A549 (cell line): ENCODE results near the gene ITM2B. TPM values are rescaled to one million over a fixed set of nuclear protein-coding genes. Genes with fewer than 3 reads are reported as not detected.

ENCODE experiments used
- ATAC-seq, 2 experiments: fragments of 200-7000 bp in 1 of 2; fragments of >200 bp in 1 of 2; cut with Nextera tagmentation in 1 of 2; cut with Tn5 transposase in 1 of 2; 3 replicates each; pipeline versions ENCODE4 v1.8.0 to v1.9.1; 2018 to 2020; ENCODE audit warnings: mild to moderate bottlenecking in 1 of 2, moderate library complexity in 1 of 2
- CTCF ChIA-PET: fragments of 300-600 bp; sonication (Branson Sonifier 250); formaldehyde crosslinking; extraction: SDS; loops from one replicate; lab custom pipeline; 2021; ENCODE audit warnings: antibody characterized with exemption, inconsistent platforms; lab: Yijun Ruan, JAX
- POLR2A ChIA-PET: fragments of 350-600 bp; formaldehyde crosslinking; extraction: SDS; loops from one replicate; lab custom pipeline; 2021; ENCODE audit warnings: antibody characterized with exemption, inconsistent platforms; lab: Yijun Ruan, JAX
- DNase-seq, 2 experiments: peaks; one replicate each; pipeline versions ENCODE4 v3.0.0 to v3.0.0-alpha.2; 2011 to 2016; ENCODE audit warnings: low read depth in 1 of 2, low spot score in 1 of 2
- FAIRE-seq: peaks from 2 replicates; lab custom pipeline; 2011; peaks lifted over from hg19 to GRCh38; lab: Jason Lieb, UNC
- H3K27ac ChIP-seq, 2 experiments: fragments of >200 bp; sonication (Bioruptor Twin); formaldehyde crosslinking; 3 replicates each; pipeline ENCODE4 v1.5.1; 2016 to 2017
- H3K4me1 ChIP-seq: fragments of >200 bp; sonication (Bioruptor Twin); formaldehyde crosslinking; 3 replicates; pipeline ENCODE4 v1.6.1; 2016
- H3K4me2 ChIP-seq: fragments of >200 bp; sonication (Bioruptor Twin); formaldehyde crosslinking; 3 replicates; pipeline ENCODE4 v1.6.1; 2016
- H3K4me3 ChIP-seq: fragments of >200 bp; sonication (Bioruptor Twin); formaldehyde crosslinking; 3 replicates; pipeline ENCODE4 v1.5.1; 2016
- H3K9me3 ChIP-seq: fragments of >200 bp; sonication (Bioruptor Twin); formaldehyde crosslinking; 3 replicates; pipeline ENCODE4 v1.6.1; 2016
- ATOH8 ChIP-seq: fragments of 250-450 bp; sonication (Bioruptor Pico); IDR thresholded peaks from 2 replicates; pipeline ENCODE4 v1.5.0; 2020; ENCODE audit warnings: low read depth, mild to moderate bottlenecking, moderate library complexity
- BCL3 ChIP-seq: fragments of >200 bp; sonication (Bioruptor Twin); formaldehyde crosslinking; IDR thresholded peaks from 3 replicates; pipeline ENCODE4 v1.6.1; 2016
- CBX2 ChIP-seq: fragments of 200-600 bp; sonication (generic); IDR thresholded peaks from 2 replicates; pipeline ENCODE4 v1.6.1; 2016; ENCODE audit warnings: low read depth, mild to moderate bottlenecking, borderline replicate concordance
- ESRRA ChIP-seq: fragments of 150-350 bp; IDR thresholded peaks from 2 replicates; pipeline ENCODE4 v1.6.1; 2014; ENCODE audit warnings: mild to moderate bottlenecking, low read length, borderline replicate concordance
- FOSB ChIP-seq: fragments of 250-450 bp; sonication (Bioruptor Pico); IDR thresholded peaks from 2 replicates; pipeline ENCODE4 v1.5.0; 2020; ENCODE audit warnings: mild to moderate bottlenecking, moderate library complexity
- FOXS1 ChIP-seq: fragments of 250-450 bp; sonication (Bioruptor Pico); IDR thresholded peaks from 2 replicates; pipeline ENCODE4 v1.5.0; 2020; ENCODE audit warnings: mild to moderate bottlenecking, moderate library complexity
- HEYL ChIP-seq: fragments of 250-450 bp; sonication (Bioruptor Pico); IDR thresholded peaks from 2 replicates; pipeline ENCODE4 v1.8.0; 2021; ENCODE audit warnings: mild to moderate bottlenecking, moderate library complexity
- JUN ChIP-seq, 2 experiments: fragments of >200 bp; sonication (Bioruptor Twin); formaldehyde crosslinking; IDR thresholded peaks; 2 replicates in 1 of 2; 3 replicates in 1 of 2; pipeline ENCODE4 v1.6.1; 2016 to 2017
- KDM1A ChIP-seq: fragments of 200-600 bp; sonication (generic); IDR thresholded peaks from 2 replicates; pipeline ENCODE4 v1.6.1; 2016; ENCODE audit warnings: low read depth, mild to moderate bottlenecking
- MAFK ChIP-seq: fragments of 450-650 bp; IDR thresholded peaks from 2 replicates; pipeline ENCODE4 v1.6.1; 2014; ENCODE audit not compliant: partially characterized antibody
- MAX ChIP-seq: IDR thresholded peaks from 2 replicates; pipeline ENCODE4 v1.6.1; 2012
- MYC ChIP-seq: IDR thresholded peaks from 2 replicates; pipeline ENCODE4 v1.6.1; 2012; ENCODE audit warnings: mild to moderate bottlenecking, inconsistent platforms, low read length, improper control_type of control experiment, borderline replicate concordance
- NFE2L2 ChIP-seq: fragments of 150-350 bp; conservative IDR thresholded peaks from 2 replicates; pipeline ENCODE4 v1.6.1; 2014; ENCODE audit warnings: low read length
- NR3C1 ChIP-seq: fragments of >200 bp; sonication (Bioruptor Twin); formaldehyde crosslinking; IDR thresholded peaks from 3 replicates; pipeline ENCODE4 v1.6.1; 2017
- PHF8 ChIP-seq: fragments of 200-600 bp; sonication (generic); IDR thresholded peaks from 2 replicates; pipeline ENCODE4 v1.6.1; 2016; ENCODE audit warnings: low read depth, mild to moderate bottlenecking, antibody characterized with exemption, moderate library complexity, borderline replicate concordance
- POLR2A ChIP-seq: IDR thresholded peaks from 2 replicates; pipeline ENCODE4 v1.6.1; 2012; ENCODE audit warnings: mild to moderate bottlenecking, low read length
- POLR2AphosphoS2 ChIP-seq: conservative IDR thresholded peaks from 2 replicates; pipeline ENCODE4 v1.6.1; 2012; ENCODE audit warnings: low read length, improper control_type of control experiment, inconsistent platforms
- RAD21 ChIP-seq, 2 experiments: fragments of >200 bp in 1 of 2; sonication (Bioruptor Twin) in 1 of 2; formaldehyde crosslinking in 1 of 2; IDR thresholded peaks in 1 of 2; conservative IDR thresholded peaks in 1 of 2; 2 replicates in 1 of 2; 3 replicates in 1 of 2; pipeline ENCODE4 v1.6.1; 2012 to 2018; ENCODE audit warnings: inconsistent platforms in 1 of 2
- RARB ChIP-seq: fragments of 250-450 bp; sonication (Bioruptor Pico); IDR thresholded peaks from 2 replicates; pipeline ENCODE4 v1.8.0; 2021; ENCODE audit warnings: mild to moderate bottlenecking, moderate library complexity
- REST ChIP-seq: fragments of 200-600 bp; sonication (generic); IDR thresholded peaks from 2 replicates; pipeline ENCODE4 v1.6.1; 2016; ENCODE audit warnings: antibody characterized with exemption, mild to moderate bottlenecking, moderate library complexity
- TFCP2L1 ChIP-seq: fragments of 250-450 bp; sonication (Bioruptor Pico); IDR thresholded peaks from 2 replicates; pipeline ENCODE4 v1.5.0; 2021; ENCODE audit warnings: mild to moderate bottlenecking
- ZFP36 ChIP-seq: fragments of 450-650 bp; IDR thresholded peaks from 2 replicates; pipeline ENCODE4 v1.6.1; 2014; ENCODE audit warnings: borderline replicate concordance; ENCODE audit not compliant: partially characterized antibody
- WGBS: methylation state at CpG from one replicate; pipeline ENCODE4 v1.1.6; 2017; ENCODE audit errors: missing lambda C conversion rate; 5-methylcytosine and 5-hydroxymethylcytosine counted together
- polyA plus RNA-seq, 4 experiments: library from polyadenylated mRNA; depleted of rRNA in 3 of 4; stranded (reverse); fragments of >200 nt; fragmentation: RNase III in 1 of 4; extraction: RNeasy Plus Mini Kit Qiagen cat#74134 plus additional on column Dnase treatment in 1 of 4; gene quantifications; 2 replicates in 3 of 4; 3 replicates in 1 of 4; pipeline ENCODE4 v1.2.3, GENCODE V29; 2011 to 2017
- TF ChIP-seq, protein P1 (sequence below): fragments of 250-450 bp; sonication (Bioruptor Pico); IDR thresholded peaks from 2 replicates; pipeline ENCODE4 v1.5.0; 2021; ENCODE audit warnings: mild to moderate bottlenecking, moderate library complexity, borderline replicate concordance
- TF ChIP-seq, protein P2 (sequence below): IDR thresholded peaks from 2 replicates; pipeline ENCODE4 v1.6.1; 2012
- TF ChIP-seq, protein P3 (sequence below): fragments of 450-650 bp; IDR thresholded peaks from 2 replicates; pipeline ENCODE4 v1.6.1; 2014; ENCODE audit warnings: antibody characterized with exemption

ITM2B gene
- polyA plus RNA-seq, 2 of the 4 experiments (the other 2 are of a cell fraction) = 116 to 226 TPM

- Histone ChIP-seq H3K4me2 (peak overlapping the region; percentile 77), H3K4me3 (peak overlapping the region; percentile 83), H3K4me1 (peaks cover 12% of the 10 kb centered on the region; the same call in 2 of the 3 replicates), H3K27ac (peak overlapping the region; percentile 87 to 96), H3K9me3 (no peaks in the 10 kb centered on the region)
- ChIA-PET CTCF (no interaction called here), POLR2A (interaction anchor here (0.8 to 1.5 kb wide), 3 partner anchors 70 to 277 kb away, joined by 3 to 10 read pairs (median 5); partner anchors contain the start of genes ITM2B and NUDT15)
- FAIRE-seq (no peak), ATAC-seq (peak in 1 of 2 experiments; percentile 45; a peak in 4 of 6 replicates), DNase-seq (no peak)
- no peak for TF ChIP-seq RARB (CRISPR knock-in tag)
- peak; percentile 11 for TF ChIP-seq MAFK
- no peak for TF ChIP-seq ZFP36
- WGBS = 13% methylated on average over 9 of the region's 12 CpGs
Measured at GRCh38 chr13:48302871-48303358, 69.9 kb downstream of the ITM2B start.

- H3K4me2 ChIP-seq = peak within 1 kb of the TSS; percentile 89
- no CpG with 5 or more reads among the region's 96 CpGs for WGBS
- ChIA-PET POLR2A (interaction anchor here (0.8 kb wide), 1 partner anchor 277 kb away, joined by 3 read pairs; no protein-coding TSS in a partner anchor), CTCF (no interaction called here)
- FAIRE-seq = no peak
- peak; percentile 57 to 88 for DNase-seq
- H3K4me3 ChIP-seq = peak within 1 kb of the TSS; percentile 83
- ATAC-seq = peak; percentile 93 to 97
- H3K9me3 ChIP-seq = no peaks in the 10 kb centered on the region
- H3K27ac ChIP-seq = peak within 1 kb of the TSS; percentile 87 to 96
- H3K4me1 ChIP-seq = peaks cover 12% of the 10 kb centered on the region; the same call in 2 of the 3 replicates
- TF ChIP-seq MAX (peak; percentile 58), FOSB (CRISPR knock-in tag) (no peak), ESRRA (no peak), POLR2A (peak; percentile 56), NR3C1 (no peak), FOXS1 (no peak), KDM1A (no peak), TFCP2L1 (CRISPR knock-in tag) (no peak), JUN (IDR thresholded peaks at IDR 0.05) (peak in 1 of 2 experiments; percentile 83; a peak in 2 of 5 replicates), ATOH8 (no peak), REST (no peak), PHF8 (peak; percentile 73), NFE2L2 (no peak), MYC (0 out of 2 replicates have a peak, but pooled peaks have one; percentile 11), CBX2 (no peak), HEYL (CRISPR knock-in tag) (no peak), MAFK (no peak), BCL3 (peak; percentile 68; the same call in 1 of the 3 replicates), RAD21 (conservative IDR thresholded peaks at IDR 0.05 in 1 of 2, IDR thresholded peaks at IDR 0.05 in 1 of 2) (0 out of 5 replicates have a peak, but pooled peaks of 1 of the 2 experiments have one; percentile 9), POLR2AphosphoS2 (no peak)
- TF ChIP-seq, protein P1, sequence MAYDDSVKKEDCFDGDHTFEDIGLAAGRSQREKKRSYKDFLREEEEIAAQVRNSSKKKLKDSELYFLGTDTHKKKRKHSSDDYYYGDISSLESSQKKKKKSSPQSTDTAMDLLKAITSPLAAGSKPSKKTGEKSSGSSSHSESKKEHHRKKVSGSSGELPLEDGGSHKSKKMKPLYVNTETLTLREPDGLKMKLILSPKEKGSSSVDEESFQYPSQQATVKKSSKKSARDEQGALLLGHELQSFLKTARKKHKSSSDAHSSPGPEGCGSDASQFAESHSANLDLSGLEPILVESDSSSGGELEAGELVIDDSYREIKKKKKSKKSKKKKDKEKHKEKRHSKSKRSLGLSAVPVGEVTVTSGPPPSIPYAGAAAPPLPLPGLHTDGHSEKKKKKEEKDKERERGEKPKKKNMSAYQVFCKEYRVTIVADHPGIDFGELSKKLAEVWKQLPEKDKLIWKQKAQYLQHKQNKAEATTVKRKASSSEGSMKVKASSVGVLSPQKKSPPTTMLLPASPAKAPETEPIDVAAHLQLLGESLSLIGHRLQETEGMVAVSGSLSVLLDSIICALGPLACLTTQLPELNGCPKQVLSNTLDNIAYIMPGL (CRISPR knock-in tag) = no peak
- TF ChIP-seq, protein P2, sequence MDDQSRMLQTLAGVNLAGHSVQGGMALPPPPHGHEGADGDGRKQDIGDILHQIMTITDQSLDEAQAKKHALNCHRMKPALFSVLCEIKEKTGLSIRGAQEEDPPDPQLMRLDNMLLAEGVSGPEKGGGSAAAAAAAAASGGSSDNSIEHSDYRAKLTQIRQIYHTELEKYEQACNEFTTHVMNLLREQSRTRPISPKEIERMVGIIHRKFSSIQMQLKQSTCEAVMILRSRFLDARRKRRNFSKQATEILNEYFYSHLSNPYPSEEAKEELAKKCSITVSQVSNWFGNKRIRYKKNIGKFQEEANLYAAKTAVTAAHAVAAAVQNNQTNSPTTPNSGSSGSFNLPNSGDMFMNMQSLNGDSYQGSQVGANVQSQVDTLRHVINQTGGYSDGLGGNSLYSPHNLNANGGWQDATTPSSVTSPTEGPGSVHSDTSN = no peak
- TF ChIP-seq, protein P3, sequence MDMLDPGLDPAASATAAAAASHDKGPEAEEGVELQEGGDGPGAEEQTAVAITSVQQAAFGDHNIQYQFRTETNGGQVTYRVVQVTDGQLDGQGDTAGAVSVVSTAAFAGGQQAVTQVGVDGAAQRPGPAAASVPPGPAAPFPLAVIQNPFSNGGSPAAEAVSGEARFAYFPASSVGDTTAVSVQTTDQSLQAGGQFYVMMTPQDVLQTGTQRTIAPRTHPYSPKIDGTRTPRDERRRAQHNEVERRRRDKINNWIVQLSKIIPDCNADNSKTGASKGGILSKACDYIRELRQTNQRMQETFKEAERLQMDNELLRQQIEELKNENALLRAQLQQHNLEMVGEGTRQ = no peak
Measured at GRCh38 chr13:48303359-48304142, 70.5 kb downstream of the ITM2B start, which contains the start of gene RB1. RB1 (plus strand) TSS chr13:48303751; CDS start chr13:48303913, 162 bp downstream.
